Bronchial epithelial cell (primary cell): Measurements from ENCODE around the gene DHDDS. TPM values are rescaled to one million over a fixed set of nuclear protein-coding genes. Genes with fewer than 3 reads are reported as not detected.
"Not testable (repeated sequence)": the region's sequence is repeated elsewhere in the genome, so short reads cannot be mapped to it uniquely, and the experiment has no call there.

Source experiments
- DNase-seq: peaks from one replicate; pipeline ENCODE4 v3.0.0-alpha.2; 2010; ENCODE audit warnings: low read depth
- FAIRE-seq: peaks from 2 replicates; lab custom pipeline; 2011; peaks lifted over from hg19 to GRCh38; lab: Jason Lieb, UNC
- H3K27me3 ChIP-seq: 2 replicates; pipeline ENCODE4 v1.5.1; 2011; ENCODE audit warnings: low read length; ENCODE audit not compliant: control insufficient read depth, insufficient read depth
- H3K36me3 ChIP-seq: 2 replicates; pipeline ENCODE4 v1.5.1; 2011; ENCODE audit warnings: low read length; ENCODE audit not compliant: control insufficient read depth, insufficient read depth
- H3K4me3 ChIP-seq: 2 replicates; pipeline ENCODE4 v1.5.1; 2011; ENCODE audit warnings: mild to moderate bottlenecking, low read depth, low read length, control low read depth
- total RNA-seq: library from RNA; depleted of rRNA; stranded (reverse); fragments of >200 nt; gene quantifications from 2 replicates; pipeline ENCODE4 v1.2.1, GENCODE V29; 2014
- TF ChIP-seq, protein P1 (sequence below): IDR thresholded peaks from 2 replicates; pipeline ENCODE4 v1.5.1; 2011; ENCODE audit warnings: mild to moderate bottlenecking, moderate library complexity, low read length, control low read depth, inconsistent platforms; ENCODE audit not compliant: insufficient read depth, severe bottlenecking

Gene DHDDS
- total RNA-seq, result 55.3 and 64.9 TPM in 2 replicates

- Histone ChIP-seq H3K27me3 (no peaks in the 10 kb centered on the region), H3K4me3 (peak within 1 kb of the TSS; percentile 77), H3K36me3 (peaks cover 2% of the 10 kb centered on the region)
- TF ChIP-seq, protein P1, sequence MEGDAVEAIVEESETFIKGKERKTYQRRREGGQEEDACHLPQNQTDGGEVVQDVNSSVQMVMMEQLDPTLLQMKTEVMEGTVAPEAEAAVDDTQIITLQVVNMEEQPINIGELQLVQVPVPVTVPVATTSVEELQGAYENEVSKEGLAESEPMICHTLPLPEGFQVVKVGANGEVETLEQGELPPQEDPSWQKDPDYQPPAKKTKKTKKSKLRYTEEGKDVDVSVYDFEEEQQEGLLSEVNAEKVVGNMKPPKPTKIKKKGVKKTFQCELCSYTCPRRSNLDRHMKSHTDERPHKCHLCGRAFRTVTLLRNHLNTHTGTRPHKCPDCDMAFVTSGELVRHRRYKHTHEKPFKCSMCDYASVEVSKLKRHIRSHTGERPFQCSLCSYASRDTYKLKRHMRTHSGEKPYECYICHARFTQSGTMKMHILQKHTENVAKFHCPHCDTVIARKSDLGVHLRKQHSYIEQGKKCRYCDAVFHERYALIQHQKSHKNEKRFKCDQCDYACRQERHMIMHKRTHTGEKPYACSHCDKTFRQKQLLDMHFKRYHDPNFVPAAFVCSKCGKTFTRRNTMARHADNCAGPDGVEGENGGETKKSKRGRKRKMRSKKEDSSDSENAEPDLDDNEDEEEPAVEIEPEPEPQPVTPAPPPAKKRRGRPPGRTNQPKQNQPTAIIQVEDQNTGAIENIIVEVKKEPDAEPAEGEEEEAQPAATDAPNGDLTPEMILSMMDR, result no peak
- DNase-seq (peak; percentile 93), FAIRE-seq (no peak)
Observed at GRCh38 chr1:26431979-26432695, at the start of gene DHDDS. Gene DHDDS (plus strand): TSS chr1:26432321. CDS start chr1:26432946, 625 bp downstream.

DNA sequence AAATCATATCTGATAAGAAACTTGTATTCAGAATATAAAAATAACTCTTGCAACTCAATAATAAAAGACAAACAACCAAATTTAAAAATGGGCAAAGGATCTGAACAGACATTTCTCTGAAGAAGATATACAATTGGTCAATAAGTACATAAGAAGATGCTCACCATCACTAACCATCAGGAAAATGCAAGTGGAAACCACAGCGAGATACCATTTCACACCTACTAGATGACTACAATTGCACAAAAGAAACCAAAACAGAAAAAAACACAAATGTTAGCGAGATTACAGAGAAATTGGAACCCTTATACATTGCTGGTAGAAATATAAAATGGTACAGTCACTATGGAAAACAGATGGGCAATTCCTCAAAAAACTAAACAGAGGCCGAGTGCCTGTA is 48.0 kb upstream of the DHDDS start:
- H3K4me3 ChIP-seq, result no peak overlapping the region
- H3K36me3 ChIP-seq, result no peaks in the 10 kb centered on the region
- no peak for FAIRE-seq
- TF ChIP-seq, protein P1, result no peak
- no peaks in the 10 kb centered on the region for H3K27me3 ChIP-seq
- DNase-seq, result no peak

- H3K36me3 ChIP-seq, H3K27me3 ChIP-seq, DNase-seq, FAIRE-seq, H3K4me3 ChIP-seq: not testable (repeated sequence)
Observed at GRCh38 chr1:26385063-26385462, 47.1 kb upstream of the DHDDS start.

DNA sequence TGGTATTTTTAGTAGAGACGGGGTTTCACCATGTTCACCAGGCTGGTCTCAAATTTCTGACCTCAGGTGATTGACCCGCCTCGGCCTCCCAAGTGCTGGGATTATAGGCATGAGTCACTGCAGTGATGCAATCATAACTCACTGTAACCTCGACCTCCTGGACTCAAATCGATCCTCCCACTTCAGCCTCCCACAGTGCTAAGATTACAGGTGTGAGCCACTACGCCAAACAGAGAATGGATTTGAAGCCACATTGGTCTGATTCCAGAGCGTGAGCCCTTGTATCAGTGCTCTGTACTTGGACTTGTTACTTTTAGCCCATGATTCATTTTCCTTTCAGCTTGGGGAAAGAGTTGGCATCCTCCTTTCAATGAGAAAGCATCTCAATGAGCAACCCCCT is 44.7 kb upstream of the DHDDS start:
- DNase-seq, result peak; percentile 80
- FAIRE-seq, result no peak
- Histone ChIP-seq H3K4me3 (no peak overlapping the region), H3K27me3 (no peaks in the 10 kb centered on the region), H3K36me3 (no peaks in the 10 kb centered on the region)
- TF ChIP-seq, protein P1, result no peak

- DNase-seq (peak; percentile 72), FAIRE-seq (no peak)
- H3K27me3 ChIP-seq, result no peaks in the 10 kb centered on the region
- TF ChIP-seq, protein P1, result no peak
- H3K36me3 ChIP-seq, result no peaks in the 10 kb centered on the region
- no peak overlapping the region for H3K4me3 ChIP-seq
Observed at GRCh38 chr1:26388791-26389445, 43.2 kb upstream of the DHDDS start.

DNA sequence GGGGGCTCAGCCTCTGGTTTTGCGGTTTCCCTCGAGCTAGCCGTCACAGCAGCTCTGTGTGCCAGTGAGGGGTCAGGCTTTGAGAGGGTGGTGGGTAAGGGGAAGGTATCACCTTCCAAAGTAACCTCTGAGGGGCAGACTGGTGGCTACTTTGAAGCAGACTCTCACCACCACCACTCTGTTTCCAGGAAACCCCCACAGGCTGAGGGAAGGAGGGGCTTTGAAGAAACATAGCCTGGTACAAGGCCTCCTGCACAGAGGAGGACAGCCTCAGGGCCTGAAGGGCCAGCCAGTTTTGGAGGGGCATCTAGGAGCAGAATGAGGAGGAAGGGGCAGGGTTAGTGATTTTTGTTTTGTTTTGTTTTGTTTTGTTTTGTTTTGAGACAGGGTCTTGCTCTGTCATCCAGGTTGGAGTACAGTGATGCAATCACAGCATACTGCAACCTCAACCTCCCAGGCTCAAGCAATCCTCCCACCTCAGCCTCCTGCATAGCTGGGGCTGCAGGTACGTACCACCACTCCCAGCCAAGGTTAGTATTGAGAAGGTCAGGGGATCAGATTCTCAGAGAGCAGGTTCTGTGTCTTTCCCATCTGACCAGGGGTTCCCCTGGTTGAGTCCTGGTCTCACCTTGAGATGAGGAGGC is 42.4 kb upstream of the DHDDS start:
- Histone ChIP-seq H3K27me3 (no peaks in the 10 kb centered on the region), H3K36me3 (no peaks in the 10 kb centered on the region), H3K4me3 (no peak overlapping the region)
- FAIRE-seq (no peak), DNase-seq (no peak)
- TF ChIP-seq, protein P1, result no peak
